Activated CD4-positive, alpha-beta T cell treated with anti-CD3 and anti-CD28 coated beads, Interleukin-10, Interleukin-2, amounts not matched to agents 100 ng/mL and 50 ng/mL, durations not matched to agents 16 hours and 8 hours (primary cell): ENCODE data around the gene ETV1.
A peak's percentile ranks its signal among the peaks of the same experiment; 100 is the strongest.

ENCODE experiments used
- DNase-seq: peaks from one replicate; pipeline ENCODE4 v3.0.0-alpha.2; 2020

Gene ETV1

DNA sequence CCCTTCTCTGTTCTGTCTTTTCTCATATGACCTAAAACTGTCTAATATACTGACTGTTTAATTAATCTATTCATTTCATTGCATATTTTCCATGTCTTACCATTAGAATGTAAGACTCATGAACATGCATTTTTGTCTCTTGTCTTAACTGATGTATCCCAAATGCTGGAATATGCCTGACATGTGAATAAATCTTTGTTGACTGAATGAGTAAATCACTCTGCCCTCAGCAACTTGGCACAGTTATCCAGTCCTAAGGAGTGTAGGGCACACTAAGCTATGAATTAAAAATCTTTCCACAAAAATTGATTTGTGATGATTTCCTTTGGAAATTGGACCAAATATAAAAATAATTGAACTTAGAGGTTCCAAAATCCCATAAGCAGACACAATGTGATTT lies 111.3 kb downstream of the ETV1 start:
- DNase-seq: no peak

DNA sequence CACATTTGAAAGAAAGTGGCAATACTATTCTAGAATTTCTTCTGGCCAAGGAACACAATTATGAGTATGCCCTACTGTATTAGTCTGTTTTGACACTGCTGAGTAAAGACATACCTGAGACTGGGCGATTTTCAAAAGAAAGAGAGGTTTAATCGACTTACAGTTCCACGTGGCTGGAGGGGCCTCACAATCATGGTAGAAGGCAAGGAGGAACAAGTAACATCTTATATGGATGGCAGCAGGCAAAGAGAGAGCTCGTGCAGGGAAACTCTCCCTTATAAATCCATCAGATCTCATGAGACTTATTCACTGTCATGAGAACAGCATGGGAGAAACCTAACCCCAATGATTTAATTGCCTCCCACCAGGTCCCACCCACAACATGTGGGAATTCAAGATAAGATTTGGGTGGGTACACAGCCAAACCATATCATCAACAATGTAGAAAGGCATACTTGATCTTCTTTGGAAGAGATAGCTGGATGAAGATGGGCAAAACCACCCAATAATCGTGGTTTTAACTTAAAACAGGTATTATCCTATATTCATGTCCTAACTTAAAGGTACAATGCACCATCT lies 113.9 kb downstream of the ETV1 start:
- DNase-seq: no peak

DNA sequence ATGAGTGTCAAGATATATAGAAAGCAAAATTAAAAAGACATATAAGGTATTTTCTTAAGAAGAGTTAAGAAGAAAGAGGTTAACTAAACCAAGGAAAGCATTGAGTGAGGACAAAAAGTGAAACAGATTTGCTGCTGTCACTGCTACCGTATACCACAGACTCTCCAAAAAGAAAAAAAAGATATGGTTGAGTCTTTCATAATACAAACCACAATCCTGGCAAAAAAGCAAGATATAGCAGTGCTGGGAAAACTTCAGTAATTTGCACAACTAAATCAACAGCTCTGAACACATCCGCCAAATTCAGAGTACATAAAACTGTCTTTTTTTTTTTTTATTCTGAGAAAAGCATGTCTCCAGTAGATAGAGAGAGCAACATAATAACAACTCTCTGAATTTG lies 114.7 kb downstream of the ETV1 start:
- no peak for DNase-seq

DNA sequence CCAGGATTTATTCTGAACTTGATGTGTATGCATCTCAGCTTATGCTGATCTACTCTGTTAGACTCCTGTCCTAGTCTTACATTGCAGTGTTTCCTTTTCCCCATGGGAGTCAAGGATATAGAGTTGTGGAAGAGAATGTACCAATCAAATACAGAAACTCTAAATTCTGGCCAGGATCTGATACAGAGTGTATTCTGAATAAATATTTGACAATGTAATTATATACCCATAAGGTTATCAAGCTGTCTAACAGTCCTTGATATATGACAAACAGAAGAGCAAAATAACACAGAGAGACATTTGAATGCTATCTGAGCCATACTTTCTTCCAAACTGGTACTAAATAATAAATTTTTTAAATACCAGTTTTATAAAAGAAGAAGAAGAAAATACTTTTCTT lies 116.8 kb downstream of the ETV1 start:
- DNase-seq: no peak

DNA sequence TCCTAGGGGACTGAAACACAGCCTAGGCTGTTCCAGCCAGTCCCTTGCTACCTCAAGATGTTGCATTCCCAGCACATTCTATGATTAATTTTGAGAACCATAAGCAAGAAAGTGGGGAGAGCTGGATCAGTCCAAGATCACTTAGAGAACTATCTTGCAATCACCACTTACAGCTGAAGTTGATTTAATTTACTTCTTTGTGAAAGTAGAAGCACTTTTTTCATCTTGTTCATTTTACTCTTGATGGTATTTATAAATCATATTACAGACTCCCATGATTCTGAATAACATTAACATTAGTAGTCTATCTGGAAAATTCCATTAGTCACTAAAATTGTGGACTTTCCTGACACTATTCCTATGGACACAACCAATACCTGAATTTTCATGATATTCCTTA lies 118.5 kb downstream of the ETV1 start:
- no peak for DNase-seq

DNA sequence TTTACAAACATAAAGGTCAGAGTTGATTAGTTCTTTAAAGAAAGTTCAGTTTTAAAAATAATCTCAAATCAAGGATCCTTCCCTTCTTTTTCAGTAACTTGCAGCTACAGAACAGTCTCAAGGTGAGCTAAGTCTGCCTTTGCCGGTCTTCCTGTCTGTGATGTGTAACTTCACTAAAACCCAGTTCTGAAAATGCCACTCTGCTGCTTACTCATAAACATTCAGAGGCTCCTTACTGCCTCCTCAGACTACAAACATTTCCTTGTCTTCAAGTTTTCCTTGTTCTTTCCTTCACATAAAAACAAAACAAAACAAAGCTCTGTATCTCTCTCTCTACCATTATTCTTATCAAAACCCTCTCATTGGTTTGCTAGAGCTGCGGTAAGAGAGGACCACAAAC lies 128.7 kb downstream of the ETV1 start:
- no peak for DNase-seq

DNA sequence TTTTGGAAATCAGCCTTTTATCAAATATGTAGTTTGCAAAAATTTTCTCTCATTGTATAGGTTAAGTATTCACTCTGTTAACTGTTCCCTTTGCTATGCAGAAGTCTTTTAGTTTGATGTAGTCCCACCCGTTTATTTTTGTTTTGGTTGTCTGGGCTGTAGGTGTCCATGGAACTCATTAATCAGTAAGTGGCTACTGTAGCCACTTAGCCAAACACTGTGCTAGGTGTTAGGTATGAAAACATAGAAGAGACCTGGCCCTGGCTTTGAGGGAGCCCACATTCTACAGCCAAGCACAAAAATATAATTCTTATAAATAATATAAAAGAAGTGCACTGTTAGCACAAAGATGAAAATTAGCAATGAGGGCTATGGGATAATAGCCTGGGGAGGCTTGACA lies 133.5 kb downstream of the ETV1 start:
- no peak for DNase-seq

DNA sequence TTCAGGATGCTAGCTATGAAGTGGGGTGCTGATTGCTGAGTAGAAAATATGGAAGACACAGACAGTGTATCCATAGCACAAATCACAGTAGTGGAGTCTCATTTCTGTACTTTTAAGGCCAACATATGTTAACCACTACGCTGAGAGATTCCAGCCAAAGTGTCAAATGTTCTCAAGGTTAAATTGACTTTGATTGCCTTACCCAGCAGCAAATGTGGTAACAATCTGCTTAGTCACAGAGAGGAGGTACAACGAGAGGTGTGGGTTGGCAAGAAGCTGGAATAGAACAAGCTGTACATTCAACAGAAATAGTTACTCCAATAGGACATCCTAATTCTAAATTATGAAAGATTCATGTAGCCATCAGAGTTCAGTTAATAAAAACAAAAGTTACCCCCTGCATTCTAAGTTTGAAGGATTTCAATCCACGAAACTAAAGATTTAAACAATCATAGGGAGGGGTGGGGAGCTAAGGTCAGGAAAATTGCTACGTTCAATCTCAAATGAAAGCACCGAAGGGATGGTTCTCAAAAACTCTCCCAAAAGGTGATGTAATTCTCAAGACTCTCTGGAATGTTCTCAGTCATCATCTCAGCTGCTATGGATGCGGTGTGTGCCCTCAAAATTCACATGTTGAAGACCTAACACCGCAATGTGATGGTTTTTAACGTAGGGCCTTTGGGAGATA lies 137.0 kb downstream of the ETV1 start:
- DNase-seq: peak; percentile 42

DNA sequence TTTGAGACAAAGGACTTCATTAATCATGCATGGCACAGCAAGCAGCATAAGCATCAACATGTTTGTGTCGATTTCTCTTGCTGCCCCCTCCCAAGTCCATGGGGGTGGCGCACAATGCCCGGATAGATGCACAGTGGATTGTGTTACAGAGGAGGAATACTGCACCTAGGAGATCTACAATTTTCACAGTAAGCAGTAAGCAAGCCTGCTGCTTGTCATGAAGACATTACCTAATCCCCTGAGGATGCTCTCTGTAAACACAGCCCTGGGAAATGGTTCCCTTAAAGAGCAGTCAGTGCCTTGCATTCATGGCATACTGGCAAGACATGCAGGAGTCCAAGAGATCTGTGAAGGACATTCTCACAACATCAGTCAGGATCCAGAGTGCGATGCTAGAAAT lies 137.7 kb downstream of the ETV1 start:
- no peak for DNase-seq

DNA sequence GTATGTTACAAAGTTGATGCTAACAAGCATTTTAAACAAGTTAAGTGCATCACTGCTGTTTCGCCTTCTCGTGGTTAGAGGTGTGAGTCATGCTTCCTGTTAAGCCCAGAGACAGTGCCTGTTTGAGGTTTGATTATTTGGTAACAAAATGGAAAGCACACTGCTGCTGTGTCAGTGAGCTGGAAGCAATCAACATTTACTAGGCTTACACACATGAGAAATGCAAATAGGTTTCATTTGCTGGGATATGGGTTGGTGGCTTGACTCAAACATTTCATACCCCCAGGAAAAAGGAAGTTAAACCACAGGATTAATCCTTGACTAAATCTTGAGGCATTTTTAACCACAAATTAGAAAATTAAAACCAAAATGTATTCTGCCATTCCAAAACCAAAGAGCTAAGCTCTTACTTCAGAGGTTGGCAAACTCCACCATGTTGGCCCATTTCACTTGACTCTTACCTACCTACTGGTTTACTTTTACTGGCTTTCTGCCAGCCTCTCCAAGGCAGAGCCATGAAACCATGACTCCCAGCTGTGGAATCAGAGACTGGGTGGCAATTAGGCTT lies 139.2 kb downstream of the ETV1 start:
- peak; percentile 88 for DNase-seq

DNA sequence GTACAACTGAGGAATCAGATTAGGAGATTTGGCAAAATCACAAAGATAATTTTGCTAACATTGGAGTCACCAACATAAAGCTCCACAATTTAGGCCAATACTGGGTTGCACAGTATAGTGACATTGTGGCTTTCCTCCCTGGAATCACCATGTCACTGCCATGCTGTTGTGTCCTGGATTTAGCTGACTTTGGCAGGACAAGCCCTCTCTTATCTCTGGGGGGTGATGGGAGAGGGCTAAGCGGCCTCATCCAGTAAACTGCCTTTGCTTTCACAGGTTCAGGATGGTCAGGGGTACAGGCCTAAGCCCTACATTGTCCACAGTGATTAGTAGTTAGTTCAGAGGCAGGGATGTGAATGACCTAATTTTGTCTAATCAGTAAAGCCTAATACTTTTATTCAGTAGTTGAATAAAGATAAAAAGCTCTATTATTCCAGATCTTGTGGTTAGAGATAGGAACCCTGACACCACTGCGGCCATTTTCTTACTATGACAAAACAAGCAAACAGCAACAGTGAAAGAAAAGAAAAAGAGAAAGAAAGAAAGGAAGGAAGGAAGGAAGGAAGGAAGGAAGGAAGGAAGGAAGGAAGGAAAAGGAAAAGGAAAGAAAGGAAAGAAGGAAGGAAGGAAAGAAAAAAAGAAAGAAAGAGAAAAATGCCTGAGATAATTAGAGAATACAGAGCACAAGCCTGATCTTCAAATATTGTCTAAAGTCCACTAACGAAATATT lies 140.1 kb downstream of the ETV1 start:
- no peak for DNase-seq

DNA sequence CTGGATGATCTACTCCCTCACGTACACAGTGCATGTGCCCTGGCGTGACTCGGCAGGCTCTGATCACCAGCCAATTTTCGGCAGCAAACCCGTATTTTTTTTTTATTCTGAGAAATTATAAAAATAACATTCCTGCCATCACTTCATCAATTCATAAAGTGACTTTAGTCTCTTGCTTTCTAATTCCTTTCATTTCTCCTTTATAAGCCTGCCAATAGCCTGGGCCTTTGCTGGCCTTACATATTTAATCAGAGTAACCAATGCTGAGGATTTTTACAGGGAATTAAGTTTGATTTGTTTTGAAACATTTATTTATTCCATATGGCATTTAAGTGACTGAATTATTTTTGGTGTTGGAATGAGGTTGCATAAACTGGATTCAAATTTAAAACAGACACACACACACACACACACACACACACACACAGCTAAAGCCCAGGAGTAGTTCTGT lies 140.8 kb downstream of the ETV1 start:
- no peak for DNase-seq

DNA sequence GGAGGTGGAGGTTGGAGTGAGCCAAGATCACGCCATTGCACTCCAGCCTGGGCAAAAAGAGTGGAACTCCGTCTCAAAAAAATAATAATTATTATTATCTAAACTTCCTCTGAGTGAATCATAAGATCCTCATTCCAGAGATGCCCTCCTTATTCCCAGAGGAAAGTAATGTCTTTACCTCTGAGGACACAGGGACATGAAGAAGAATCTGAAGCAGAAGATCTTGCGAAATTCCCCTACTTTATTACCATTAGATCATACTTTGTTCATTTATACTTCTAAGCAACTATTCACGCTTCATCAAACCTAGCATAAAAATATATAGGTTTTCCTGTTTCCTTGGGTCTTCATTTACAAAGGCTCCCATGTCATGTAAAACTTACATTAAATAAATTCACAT lies 143.1 kb downstream of the ETV1 start:
- DNase-seq: no peak

DNA sequence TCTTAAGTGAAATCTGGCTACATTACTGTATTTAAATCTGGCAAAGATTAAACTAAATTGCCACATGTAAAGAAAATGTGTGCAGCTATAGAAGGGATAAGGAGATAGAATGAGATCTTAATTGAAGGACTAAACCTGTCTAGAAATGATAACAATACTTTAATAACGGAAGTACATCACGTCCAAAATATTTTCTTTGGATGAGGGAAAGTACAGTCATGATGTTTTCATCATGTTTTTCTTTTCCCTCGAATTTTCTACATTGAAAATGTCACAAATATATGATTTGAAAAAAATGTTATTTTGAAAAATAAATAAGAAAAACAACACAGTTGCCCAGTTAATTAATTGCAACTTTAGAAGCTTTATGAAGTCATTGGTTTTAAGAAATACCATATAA lies 143.9 kb downstream of the ETV1 start:
- no peak for DNase-seq

DNA sequence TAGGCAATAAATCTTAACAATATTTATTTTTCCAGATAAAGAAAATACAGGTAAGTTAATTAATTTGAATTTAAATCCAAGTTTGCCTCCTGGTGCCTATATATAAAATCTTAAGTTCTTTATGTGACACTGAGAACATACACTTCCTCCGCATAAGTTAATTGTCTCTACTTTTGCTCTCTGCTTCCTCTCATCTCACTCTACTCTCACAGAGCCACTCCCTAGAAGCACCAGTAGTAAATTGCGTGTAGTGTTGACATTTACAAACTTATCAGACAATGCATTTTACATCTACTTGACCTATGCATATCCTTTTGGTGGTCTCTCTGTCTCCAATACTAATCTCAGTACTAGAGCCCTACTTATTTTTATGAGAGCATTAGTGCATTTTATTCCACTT lies 144.5 kb downstream of the ETV1 start:
- DNase-seq: no peak

DNA sequence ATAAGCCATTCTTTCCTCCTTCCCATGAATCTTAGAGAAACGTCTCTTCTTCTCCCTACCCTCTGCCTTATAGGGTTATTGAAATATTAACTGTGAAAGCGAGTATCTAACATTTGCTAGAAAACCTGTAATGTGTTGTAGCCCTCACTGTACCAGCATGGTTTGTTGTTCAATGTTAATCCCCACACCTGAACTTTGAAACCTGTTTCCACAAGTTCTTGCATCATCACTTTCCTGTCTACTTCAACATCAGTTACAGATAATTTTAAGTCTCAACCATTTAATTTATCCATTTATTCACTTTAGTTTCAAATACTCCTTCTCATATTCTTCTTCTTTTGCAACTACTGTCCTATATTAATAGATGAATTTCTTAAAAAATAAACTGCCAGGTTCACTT lies 148.2 kb downstream of the ETV1 start:
- no peak for DNase-seq
